Right hindlimb (tissue), 1 donor: ENCODE measurements around the gene NR2F1.

Source experiments
- DNase-seq: peaks from one replicate; pipeline ENCODE4 v3.0.0-alpha.2; 2018

The NR2F1 gene

GRCh38 chr5:93591323-93591945 is 8.4 kb downstream of the NR2F1 start:
- DNase-seq, result no peak

- DNase-seq, result no peak
Measured at GRCh38 chr5:93592883-93593282, 9.9 kb downstream of the NR2F1 start.

- no peak for DNase-seq
Measured at GRCh38 chr5:93593476-93594131, 10.6 kb downstream of the NR2F1 start.

- DNase-seq, result no peak
Measured at GRCh38 chr5:93594591-93595419, 11.8 kb downstream of the NR2F1 start.

- no peak for DNase-seq
Measured at GRCh38 chr5:93595420-93596147, 12.6 kb downstream of the NR2F1 start.

GRCh38 chr5:93596310-93596675 is 13.3 kb downstream of the NR2F1 start:
- DNase-seq, result no peak

- DNase-seq, result no peak
Measured at GRCh38 chr5:93596676-93597490, 13.9 kb downstream of the NR2F1 start.

- no peak for DNase-seq
Measured at GRCh38 chr5:93598091-93599000, 15.3 kb downstream of the NR2F1 start.

- DNase-seq, result no peak
Measured at GRCh38 chr5:93599001-93599379, 16.0 kb downstream of the NR2F1 start.

GRCh38 chr5:93599399-93600120 is 16.5 kb downstream of the NR2F1 start:
- no peak for DNase-seq

- DNase-seq, result no peak
Measured at GRCh38 chr5:93600409-93601070, 17.5 kb downstream of the NR2F1 start.

- no peak for DNase-seq
Measured at GRCh38 chr5:93601071-93601801, 18.2 kb downstream of the NR2F1 start.

GRCh38 chr5:93601802-93602155 is 18.8 kb downstream of the NR2F1 start:
- DNase-seq, result no peak

- DNase-seq, result no peak
Measured at GRCh38 chr5:93602241-93603077, 19.4 kb downstream of the NR2F1 start.

GRCh38 chr5:93603078-93603792 is 20.2 kb downstream of the NR2F1 start:
- no peak for DNase-seq

GRCh38 chr5:93603793-93604643 is 21.0 kb downstream of the NR2F1 start:
- peak; percentile 45 for DNase-seq
